ENCODE results near the gene HCN1. TPM values are rescaled to one million over a fixed set of nuclear protein-coding genes. Genes with fewer than 3 reads are reported as not detected.

Gene HCN1
- total and polyA plus RNA-seq, 2 of the 8 experiments (the other 6 are each of a cell fraction or from before 2014, with no cell fraction given): 1.1 to 6.7 TPM

- TF ChIP-seq ATF2 (IDR thresholded peaks at IDR 0.05; ENCODE audit: low read length): no peak
- no peak for TF ChIP-seq SAP30 (IDR thresholded peaks at IDR 0.05; ENCODE audit: insufficient read depth, insufficient replicate concordance, low read length)
- no peak for TF ChIP-seq TAF1 (IDR thresholded peaks at IDR 0.05; ENCODE audit: low read depth, low read length)
- TF ChIP-seq CTBP2 (IDR thresholded peaks at IDR 0.05; ENCODE audit: borderline replicate concordance, insufficient read depth, insufficient read length, low read length): no peak
- no peak for TF ChIP-seq RBBP5 (IDR thresholded peaks at IDR 0.05; ENCODE audit: borderline replicate concordance, low read depth, low read length)
- no peak for TF ChIP-seq TEAD4 (IDR thresholded peaks at IDR 0.05; ENCODE audit: low read depth, low read length)
Observed at GRCh38 chr5:45382583-45382982, 313.6 kb downstream of the HCN1 start (continued).

Measured in H1 (cell line).